Stimulated activated CD8-positive, alpha-beta memory T cell treated with anti-CD3 and anti-CD28 coated beads, Interleukin-4, amount 100 ng/mL, for 1 hour (primary cell): Measurements from ENCODE around the gene ASNSD1.
"Not testable (repeated sequence)": the region's sequence is repeated elsewhere in the genome, so short reads cannot be mapped to it uniquely, and the experiment has no call there.

ENCODE experiments used
- DNase-seq, 2 donors: peaks; one replicate each; pipeline ENCODE4 v3.0.0-alpha.2; 2020; ENCODE audit warnings: low read depth in 2 of 2, low spot score in 1 of 2

The ASNSD1 gene

DNA sequence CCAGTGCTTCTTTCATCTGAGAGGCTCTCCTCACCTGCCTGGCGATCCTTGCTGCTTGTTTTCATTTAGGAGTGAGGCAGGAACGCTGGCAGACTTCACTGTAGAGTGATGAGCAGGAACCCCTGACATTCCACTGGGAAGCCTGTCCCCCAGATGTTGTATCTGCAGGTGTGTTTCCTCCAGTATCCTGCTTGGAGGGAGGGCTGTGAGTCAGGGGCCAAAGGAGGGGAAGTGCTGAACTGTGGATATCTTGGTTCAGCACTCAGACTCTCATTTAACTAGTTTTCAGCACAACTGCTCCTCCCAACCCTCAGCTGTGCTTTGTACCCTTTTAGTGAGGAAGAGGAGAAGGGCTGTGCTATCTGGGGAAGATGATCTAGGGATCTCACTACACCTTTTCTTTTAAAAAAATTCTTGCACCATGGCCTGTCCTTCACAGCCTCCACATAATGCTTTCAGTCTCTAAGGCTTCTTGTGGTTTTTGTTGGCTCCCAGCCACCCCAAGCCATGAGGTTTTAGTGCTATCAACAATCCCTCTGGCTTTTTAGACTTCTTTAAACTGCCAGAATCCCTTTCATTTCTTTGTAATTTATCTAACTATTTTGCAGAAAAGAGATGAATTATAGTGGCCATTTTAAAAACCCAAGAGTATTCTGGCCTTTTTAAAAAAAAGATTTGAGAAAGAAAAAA, 24.4 kb downstream of the ASNSD1 start:
- no peak for DNase-seq

- not testable (repeated sequence) for DNase-seq
Observed at GRCh38 chr2:189687796-189688195, 26.5 kb downstream of the ASNSD1 start.

DNA sequence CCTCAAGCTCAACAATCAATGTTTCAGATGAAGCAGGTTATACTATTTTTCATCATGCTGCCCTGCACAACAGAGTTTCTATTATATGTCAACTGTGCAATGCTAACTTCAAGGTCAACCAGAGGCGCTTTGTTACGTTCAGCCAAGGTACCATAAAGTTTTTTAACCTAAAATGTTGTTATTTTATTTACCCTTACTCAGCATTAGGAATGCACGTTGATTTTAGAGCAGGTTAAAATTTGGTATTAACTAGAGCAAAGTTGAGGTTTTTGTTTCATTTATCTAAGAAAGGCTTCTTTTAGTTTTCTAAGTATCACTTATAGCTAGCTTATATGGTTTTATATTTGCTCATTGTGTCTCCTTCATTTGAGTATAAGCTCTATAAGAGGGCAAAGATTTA, 35.0 kb downstream of the ASNSD1 start:
- DNase-seq: no peak

DNA sequence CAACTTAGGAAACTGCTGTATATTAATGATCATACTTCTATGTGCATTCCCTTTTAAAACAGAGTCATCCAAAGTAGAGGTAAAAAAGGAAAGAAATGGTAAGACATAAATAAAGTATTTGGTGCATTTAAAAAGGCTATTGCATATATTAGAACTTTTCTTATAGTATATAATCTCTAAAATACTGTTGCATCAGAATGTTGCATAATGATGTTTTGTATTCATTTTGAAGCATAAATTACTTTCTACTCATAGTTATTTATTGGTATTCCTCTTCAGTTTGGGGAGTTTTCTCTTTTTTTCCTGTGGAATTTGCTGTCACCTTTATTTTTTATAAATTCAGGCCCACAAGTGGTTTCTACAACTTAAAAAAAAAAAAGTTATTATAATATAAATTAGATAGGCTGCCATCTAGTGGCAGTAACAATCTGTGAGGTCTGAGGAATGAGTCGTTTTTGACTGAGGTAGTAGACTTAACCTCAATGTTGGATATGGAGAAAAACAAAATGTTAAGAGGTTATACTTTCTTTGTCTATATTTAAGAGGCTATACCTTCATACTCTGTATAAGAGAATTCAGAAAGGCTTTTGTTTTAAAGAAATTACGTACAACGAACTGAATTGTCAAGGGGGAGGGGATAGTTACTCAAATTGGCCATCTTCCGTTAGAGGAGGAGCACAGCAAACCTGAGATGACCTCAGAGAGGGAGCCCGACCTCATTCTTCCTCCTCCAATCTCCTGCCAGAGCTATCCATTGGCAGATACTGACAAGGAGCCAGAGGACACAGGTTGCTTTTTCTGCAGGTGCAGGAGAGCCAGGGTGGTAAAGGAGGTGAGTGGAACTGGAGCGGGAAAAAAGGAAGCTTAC, 37.0 kb downstream of the ASNSD1 start:
- no peak for DNase-seq

DNA sequence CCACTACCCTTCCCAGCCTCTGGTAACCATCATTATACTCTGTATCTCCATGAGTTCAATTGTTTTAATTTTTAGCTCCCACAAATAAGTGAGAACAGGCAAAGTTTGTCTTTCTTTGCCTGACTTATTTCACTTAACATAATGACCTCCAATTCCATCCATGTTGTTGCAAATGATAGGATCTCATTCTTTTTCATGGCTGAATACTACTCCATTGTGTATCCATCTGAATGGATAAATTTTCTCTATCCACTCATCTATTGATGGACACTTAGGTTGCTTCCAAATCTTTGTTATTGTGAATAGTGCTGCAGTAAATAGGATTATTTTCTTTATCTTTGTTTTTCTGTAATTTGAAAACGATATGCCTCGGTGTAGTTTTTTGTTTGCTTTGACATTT, 39.4 kb downstream of the ASNSD1 start:
- DNase-seq: no peak

- DNase-seq: no peak
Observed at GRCh38 chr2:189702071-189702470, 40.8 kb downstream of the ASNSD1 start.

- DNase-seq: no peak
Observed at GRCh38 chr2:189709501-189710221, 48.4 kb downstream of the ASNSD1 start.

- DNase-seq: not testable (repeated sequence)
Observed at GRCh38 chr2:189717593-189717992, 56.3 kb downstream of the ASNSD1 start.

DNA sequence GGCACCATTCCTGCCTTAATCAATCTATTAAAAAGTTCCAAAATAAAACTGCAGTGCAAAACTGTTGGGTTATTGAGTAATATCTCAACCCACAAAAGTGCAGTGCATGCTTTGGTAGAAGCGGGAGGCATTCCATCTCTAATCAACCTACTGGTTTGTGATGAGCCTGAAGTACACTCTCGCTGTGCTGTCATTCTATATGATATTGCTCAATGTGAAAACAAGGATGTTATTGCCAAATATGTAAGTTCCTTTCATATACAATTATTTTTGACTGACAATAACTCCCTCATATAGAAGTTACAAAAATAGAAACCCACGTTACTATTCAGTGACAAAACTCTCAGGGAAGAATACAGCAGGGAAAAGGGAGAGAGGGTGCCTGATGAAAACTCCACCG, 58.3 kb downstream of the ASNSD1 start:
- no peak for DNase-seq
